H9 (cell line): Measurements from ENCODE around the gene TRIM56. TPM values are rescaled to one million over a fixed set of nuclear protein-coding genes. Genes with fewer than 3 reads are reported as not detected.
"Not testable (repeated sequence)": the region's sequence is repeated elsewhere in the genome, so short reads cannot be mapped to it uniquely, and the experiment has no call there.

Experiments used
- DNase-seq: peaks from one replicate; pipeline ENCODE4 v3.0.0-alpha.2; 2017
- H2AFZ ChIP-seq: one replicate; pipeline ENCODE4 v1.6.1; 2013; ENCODE audit warnings: mild to moderate bottlenecking, low read length, control low read depth, moderate library complexity
- H2AK5ac ChIP-seq: 2 replicates; pipeline ENCODE4 v1.6.1; 2013; ENCODE audit warnings: low read length, control low read depth, mixed read lengths; ENCODE audit not compliant: insufficient read length
- H2BK120ac ChIP-seq: one replicate; pipeline ENCODE4 v1.6.1; 2013; ENCODE audit warnings: low read depth, mild to moderate bottlenecking, low read length, control low read depth, inconsistent platforms; ENCODE audit not compliant: poor library complexity, severe bottlenecking
- H2BK12ac ChIP-seq: 2 replicates; pipeline ENCODE4 v1.6.1; 2013; ENCODE audit warnings: low read length, control low read depth, mixed read lengths, low read depth; ENCODE audit not compliant: insufficient read length
- H2BK15ac ChIP-seq: 2 replicates; pipeline ENCODE4 v1.6.1; 2013; ENCODE audit warnings: low read depth, low read length, control low read depth
- H2BK20ac ChIP-seq: one replicate; pipeline ENCODE4 v1.6.1; 2013; ENCODE audit warnings: low read depth, mild to moderate bottlenecking, low read length, control low read depth, inconsistent platforms; ENCODE audit not compliant: poor library complexity, severe bottlenecking
- H2BK5ac ChIP-seq: 2 replicates; pipeline ENCODE4 v1.6.1; 2013; ENCODE audit warnings: low read length, control low read depth, mixed read lengths; ENCODE audit not compliant: insufficient read length
- H3K14ac ChIP-seq: 2 replicates; pipeline ENCODE4 v1.6.1; 2013; ENCODE audit warnings: low read length, control low read depth; ENCODE audit not compliant: insufficient read depth
- H3K18ac ChIP-seq: 2 replicates; pipeline ENCODE4 v1.6.1; 2013; ENCODE audit warnings: low read depth, mild to moderate bottlenecking, mixed read lengths, low read length, control low read depth; ENCODE audit not compliant: insufficient read length
- H3K23ac ChIP-seq: 2 replicates; pipeline ENCODE4 v1.6.1; 2013; ENCODE audit warnings: low read length, control low read depth, mixed read lengths, low read depth; ENCODE audit not compliant: insufficient read length
- H3K23me2 ChIP-seq: 2 replicates; pipeline ENCODE4 v1.6.1; 2013; ENCODE audit warnings: low read depth, mild to moderate bottlenecking, mixed read lengths, low read length, control low read depth; ENCODE audit not compliant: insufficient read length, poor library complexity, severe bottlenecking
- H3K27ac ChIP-seq: 2 replicates; pipeline ENCODE4 v1.5.1; 2013; ENCODE audit warnings: low read length, control low read depth, mixed read lengths, low read depth; ENCODE audit not compliant: insufficient read length
- H3K27me3 ChIP-seq: 2 replicates; pipeline ENCODE4 v1.6.1; 2013; ENCODE audit warnings: low read length, control low read depth, inconsistent platforms; ENCODE audit not compliant: insufficient read depth
- H3K4ac ChIP-seq: 2 replicates; pipeline ENCODE4 v1.6.1; 2013; ENCODE audit warnings: low read depth, mild to moderate bottlenecking, control low read depth, inconsistent platforms, low read length, moderate library complexity
- H3K4me1 ChIP-seq: 2 replicates; pipeline ENCODE4 v1.6.1; 2013; ENCODE audit warnings: low read length, control low read depth, inconsistent platforms; ENCODE audit not compliant: insufficient read depth
- H3K4me2 ChIP-seq: 2 replicates; pipeline ENCODE4 v1.6.1; 2013; ENCODE audit warnings: low read length, control low read depth, mixed read lengths; ENCODE audit not compliant: insufficient read length, insufficient read depth
- H3K56ac ChIP-seq: 2 replicates; pipeline ENCODE4 v1.6.1; 2013; ENCODE audit warnings: low read depth, mild to moderate bottlenecking, mixed read lengths, low read length, control low read depth; ENCODE audit not compliant: insufficient read length
- H3K79me1 ChIP-seq: 2 replicates; pipeline ENCODE4 v1.6.1; 2013; ENCODE audit warnings: low read depth, mild to moderate bottlenecking, moderate library complexity, low read length, control low read depth, inconsistent platforms; ENCODE audit not compliant: insufficient read depth, poor library complexity, severe bottlenecking
- H3K79me2 ChIP-seq: 2 replicates; pipeline ENCODE4 v1.6.1; 2013; ENCODE audit warnings: low read length, control low read depth, inconsistent platforms; ENCODE audit not compliant: insufficient read depth
- H3K9ac ChIP-seq: 2 replicates; pipeline ENCODE4 v1.6.1; 2013; ENCODE audit warnings: low read length, control low read depth, mixed read lengths; ENCODE audit not compliant: insufficient read length; ENCODE audit errors: extremely low read depth
- H3K9me3 ChIP-seq: one replicate; pipeline ENCODE4 v1.6.1; 2013; ENCODE audit warnings: low read depth, low read length, inconsistent platforms; ENCODE audit not compliant: control insufficient read depth
- H3T11ph ChIP-seq: one replicate; pipeline ENCODE4 v1.6.1; 2013; ENCODE audit warnings: mild to moderate bottlenecking, low read length, control low read depth, inconsistent platforms
- H4K20me1 ChIP-seq: one replicate; pipeline ENCODE4 v1.6.1; 2013; ENCODE audit not compliant: control insufficient read depth, insufficient read length, insufficient read depth
- H4K5ac ChIP-seq: 2 replicates; pipeline ENCODE4 v1.6.1; 2013; ENCODE audit warnings: low read depth, mild to moderate bottlenecking, mixed read lengths, low read length, control low read depth; ENCODE audit not compliant: insufficient read length
- H4K8ac ChIP-seq: replicated peaks from 2 replicates; pipeline ENCODE4 v1.6.1; 2013; ENCODE audit warnings: low read length, control low read depth, mixed read lengths, low read depth; ENCODE audit not compliant: insufficient read length
- H4K91ac ChIP-seq: 2 replicates; pipeline ENCODE4 v1.6.1; 2013; ENCODE audit warnings: low read depth, mild to moderate bottlenecking, moderate library complexity, mixed read lengths, low read length, control low read depth; ENCODE audit not compliant: insufficient read length
- H3K27ac Mint-ChIP-seq, 3 experiments: 2 replicates in 2 of 3; 3 replicates in 1 of 3; pipeline ENCODE4 v1.8.0; 2020 to 2021; ENCODE audit warnings: mixed read lengths in 3 of 3, mild to moderate bottlenecking in 1 of 3, moderate library complexity in 1 of 3
- H3K27me3 Mint-ChIP-seq: 2 replicates; pipeline ENCODE4 v1.8.0; 2021; ENCODE audit warnings: low read depth, mild to moderate bottlenecking, moderate library complexity, mixed read lengths
- H3K36me3 Mint-ChIP-seq, 3 experiments: 2 replicates in 2 of 3; 3 replicates in 1 of 3; pipeline ENCODE4 v1.8.0; 2020 to 2021; ENCODE audit warnings: low read depth in 3 of 3, mixed read lengths in 3 of 3; ENCODE audit not compliant: insufficient read depth in 1 of 3
- H3K4me1 Mint-ChIP-seq, 2 experiments: 2 replicates each; pipeline ENCODE4 v1.8.0; 2020; ENCODE audit warnings: mixed read lengths in 2 of 2
- H3K4me3 Mint-ChIP-seq, 2 experiments: 2 replicates in 1 of 2; 3 replicates in 1 of 2; pipeline ENCODE4 v1.8.0; 2020 to 2021; ENCODE audit warnings: mild to moderate bottlenecking in 2 of 2, mixed read lengths in 2 of 2, moderate library complexity in 1 of 2
- H3K9me3 Mint-ChIP-seq, 2 experiments: 2 replicates in 1 of 2; 3 replicates in 1 of 2; pipeline ENCODE4 v1.8.0; 2020; ENCODE audit warnings: mild to moderate bottlenecking in 2 of 2, mixed read lengths in 2 of 2, moderate library complexity in 1 of 2
- WGBS: extraction: QIAGEN DNeasy Blood & Tissue Kit; methylation state at CpG from one replicate; pipeline ENCODE4 v1.1.7; 2013; ENCODE audit warnings: missing lambda C conversion rate, low lambda C conversion rate, mixed read lengths; ENCODE audit not compliant: insufficient read length; ENCODE audit errors: extremely low coverage; 5-methylcytosine and 5-hydroxymethylcytosine counted together
- total RNA-seq: library from RNA; stranded (reverse); gene quantifications from 2 replicates; pipeline ENCODE4 v1.2.1, GENCODE V29; 2021
- TF ChIP-seq, protein P1 (sequence below): fragments of 200-600 bp; sonication (generic); conservative IDR thresholded peaks from 3 replicates; pipeline ENCODE4 v1.8.0; 2021; ENCODE audit warnings: antibody characterized with exemption, mild to moderate bottlenecking

The TRIM56 gene
- total RNA-seq, 1 experiment from 2014 or later = 21.8 TPM

DNA sequence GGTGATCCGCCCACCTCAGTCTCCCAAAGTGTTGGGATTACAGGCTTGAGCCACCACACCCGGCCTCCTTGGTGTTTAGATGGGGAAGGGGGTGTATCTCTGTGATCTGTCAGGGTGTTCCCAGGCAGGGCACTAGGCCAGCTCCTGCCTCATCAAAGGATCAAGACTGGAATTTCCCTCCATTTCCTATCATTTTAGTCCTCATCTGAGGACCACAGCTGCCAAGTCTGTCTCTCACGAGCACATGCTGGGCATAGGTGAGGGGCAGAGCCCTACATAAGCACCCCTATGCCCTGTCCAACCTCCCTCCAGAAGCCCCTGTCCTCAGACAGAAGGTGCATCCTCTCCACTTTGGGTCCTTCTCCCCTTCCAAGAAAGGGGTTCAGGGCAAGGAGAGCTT, 19.5 kb downstream of the TRIM56 start:
- Histone ChIP-seq H3K27me3 (no peaks in the 10 kb centered on the region), H2BK5ac (no peak overlapping the region), H3K9me3 (no peaks in the 10 kb centered on the region), H3K9ac (no peak overlapping the region), H4K20me1 (no peaks in the 10 kb centered on the region), H3K27ac (no peak overlapping the region), H3K18ac (no peak overlapping the region), H3K14ac (no peak overlapping the region), H2AK5ac (no peak overlapping the region), H4K5ac (no peak overlapping the region), H3K4me2 (no peak overlapping the region), H4K8ac (no peak overlapping the region), H3K4ac (no peak overlapping the region), H3K23ac (no peak overlapping the region), H4K91ac (no peak overlapping the region), H2BK12ac (no peak overlapping the region), H3T11ph (no peak overlapping the region), H2BK15ac (no peak overlapping the region), H2BK120ac (no peak overlapping the region), H3K56ac (no peak overlapping the region), H3K79me1 (no peaks in the 10 kb centered on the region), H2BK20ac (no peak overlapping the region), H3K79me2 (no peaks in the 10 kb centered on the region), H3K4me1 (peaks cover 3% of the 10 kb centered on the region), H2AFZ (no peak overlapping the region), H3K23me2 (no peaks in the 10 kb centered on the region)
- Mint-ChIP-seq H3K27me3 (no peaks in the 10 kb centered on the region), H3K27ac (no peak overlapping the region), H3K4me1 (peaks cover 34 to 35% of the 10 kb centered on the region in 2 experiments), H3K4me3 (no peak overlapping the region), H3K9me3 (no peaks in the 10 kb centered on the region), H3K36me3 (no peaks in the 10 kb centered on the region; a peak in 1 of 7 replicates)
- TF ChIP-seq, protein P1, sequence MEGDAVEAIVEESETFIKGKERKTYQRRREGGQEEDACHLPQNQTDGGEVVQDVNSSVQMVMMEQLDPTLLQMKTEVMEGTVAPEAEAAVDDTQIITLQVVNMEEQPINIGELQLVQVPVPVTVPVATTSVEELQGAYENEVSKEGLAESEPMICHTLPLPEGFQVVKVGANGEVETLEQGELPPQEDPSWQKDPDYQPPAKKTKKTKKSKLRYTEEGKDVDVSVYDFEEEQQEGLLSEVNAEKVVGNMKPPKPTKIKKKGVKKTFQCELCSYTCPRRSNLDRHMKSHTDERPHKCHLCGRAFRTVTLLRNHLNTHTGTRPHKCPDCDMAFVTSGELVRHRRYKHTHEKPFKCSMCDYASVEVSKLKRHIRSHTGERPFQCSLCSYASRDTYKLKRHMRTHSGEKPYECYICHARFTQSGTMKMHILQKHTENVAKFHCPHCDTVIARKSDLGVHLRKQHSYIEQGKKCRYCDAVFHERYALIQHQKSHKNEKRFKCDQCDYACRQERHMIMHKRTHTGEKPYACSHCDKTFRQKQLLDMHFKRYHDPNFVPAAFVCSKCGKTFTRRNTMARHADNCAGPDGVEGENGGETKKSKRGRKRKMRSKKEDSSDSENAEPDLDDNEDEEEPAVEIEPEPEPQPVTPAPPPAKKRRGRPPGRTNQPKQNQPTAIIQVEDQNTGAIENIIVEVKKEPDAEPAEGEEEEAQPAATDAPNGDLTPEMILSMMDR = no peak
- DNase-seq = no peak
- WGBS = no CpG with 5 or more reads among the region's 3 CpGs

DNA sequence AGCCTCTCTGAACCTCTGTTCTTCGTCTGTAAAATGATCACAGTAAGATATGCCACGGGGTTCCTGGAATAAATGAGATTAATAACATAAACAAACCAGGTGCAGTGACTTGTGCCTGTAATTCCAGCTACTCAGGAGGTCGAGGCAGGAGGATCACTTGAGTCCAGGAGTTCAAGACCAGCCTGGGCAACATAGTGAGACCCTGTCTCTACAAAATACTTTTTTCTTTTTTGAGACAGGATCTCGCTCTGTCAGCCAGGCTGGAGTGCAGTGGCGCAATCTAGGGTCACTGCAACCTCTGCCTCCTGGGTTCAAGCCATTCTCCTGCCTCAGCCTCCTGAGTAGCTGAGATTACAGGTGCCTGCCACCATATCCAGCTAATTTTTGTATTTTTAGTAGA, 20.0 kb downstream of the TRIM56 start:
- not testable (repeated sequence) for H3K56ac ChIP-seq, H2BK120ac ChIP-seq, H3K79me1 ChIP-seq, H2AK5ac ChIP-seq, H2AFZ ChIP-seq, H3T11ph ChIP-seq, H3K23ac ChIP-seq, H3K9me3 Mint-ChIP-seq, H3K4me3 Mint-ChIP-seq, H4K8ac ChIP-seq, H2BK12ac ChIP-seq, H3K14ac ChIP-seq, H3K4me2 ChIP-seq, H3K18ac ChIP-seq, H3K27me3 ChIP-seq, H2BK5ac ChIP-seq, H4K5ac ChIP-seq, H4K20me1 ChIP-seq, H3K27me3 Mint-ChIP-seq, DNase-seq, H3K23me2 ChIP-seq, H3K36me3 Mint-ChIP-seq, H3K27ac ChIP-seq, H3K9ac ChIP-seq, H3K79me2 ChIP-seq, H2BK20ac ChIP-seq, H3K27ac Mint-ChIP-seq, H2BK15ac ChIP-seq, H4K91ac ChIP-seq, H3K4me1 ChIP-seq, H3K4ac ChIP-seq, H3K9me3 ChIP-seq
- H3K4me1 Mint-ChIP-seq = peaks cover 30% of the 10 kb centered on the region in 2 experiments
- WGBS = no CpG with 5 or more reads among the region's 5 CpGs
